Activated CD4-positive, CD25-positive, alpha-beta regulatory T cell treated with anti-CD3 and anti-CD28 coated beads, Interleukin-2, amount 50 U/mL, for 16 hours (primary cell): Measurements from ENCODE around the gene C3orf70.

ENCODE experiments used
- DNase-seq: peaks from one replicate; pipeline ENCODE4 v3.0.0-alpha.2; 2020; ENCODE audit warnings: low read depth, low spot score

Gene C3orf70

DNA sequence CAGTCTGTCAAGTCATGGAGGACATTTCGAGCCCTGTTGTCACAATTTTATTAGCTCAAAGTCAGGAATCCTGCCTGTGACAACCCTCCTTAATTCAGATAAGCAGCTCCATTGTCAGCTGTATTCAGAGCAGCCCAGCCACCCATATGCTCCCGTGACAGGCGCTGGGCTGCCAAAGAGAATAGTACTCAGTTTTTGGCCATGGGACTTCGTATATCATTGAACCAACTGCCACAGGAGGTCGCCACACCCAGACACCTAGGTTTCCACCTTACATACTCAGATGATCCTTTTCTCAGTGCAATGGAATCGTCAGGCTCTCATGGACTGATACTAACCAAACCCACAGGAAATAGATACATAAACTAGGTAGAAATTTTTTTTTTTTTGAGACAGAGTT, 100.2 kb downstream of the C3orf70 start:
- no peak for DNase-seq

DNA sequence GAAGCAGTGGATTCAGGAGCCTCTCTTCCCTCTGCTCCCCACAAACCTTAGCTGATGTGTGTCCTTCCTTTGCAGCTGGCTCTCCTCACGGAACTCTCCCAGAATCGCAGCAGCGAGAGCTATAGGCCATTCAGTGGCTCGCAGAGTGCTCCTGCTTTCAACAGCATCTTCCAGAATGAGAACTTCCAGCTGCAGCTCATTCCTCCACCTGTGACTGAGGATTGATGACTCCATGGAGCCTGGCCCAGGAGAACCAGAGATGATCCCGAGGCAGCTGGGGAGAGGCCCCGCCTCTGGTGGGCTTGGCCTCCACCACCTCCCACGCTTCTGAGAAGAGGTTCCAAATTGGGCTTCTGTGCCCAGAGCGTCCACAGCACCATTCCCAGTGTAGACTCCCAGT, 101.1 kb downstream of the C3orf70 start:
- DNase-seq, result no peak

GRCh38 chr3:185049710-185050109, 103.2 kb downstream of the C3orf70 start:
- DNase-seq, result no peak

GRCh38 chr3:185046603-185047002, 106.3 kb downstream of the C3orf70 start:
- DNase-seq, result no peak

GRCh38 chr3:185046164-185046515, 106.7 kb downstream of the C3orf70 start:
- DNase-seq, result no peak

DNA sequence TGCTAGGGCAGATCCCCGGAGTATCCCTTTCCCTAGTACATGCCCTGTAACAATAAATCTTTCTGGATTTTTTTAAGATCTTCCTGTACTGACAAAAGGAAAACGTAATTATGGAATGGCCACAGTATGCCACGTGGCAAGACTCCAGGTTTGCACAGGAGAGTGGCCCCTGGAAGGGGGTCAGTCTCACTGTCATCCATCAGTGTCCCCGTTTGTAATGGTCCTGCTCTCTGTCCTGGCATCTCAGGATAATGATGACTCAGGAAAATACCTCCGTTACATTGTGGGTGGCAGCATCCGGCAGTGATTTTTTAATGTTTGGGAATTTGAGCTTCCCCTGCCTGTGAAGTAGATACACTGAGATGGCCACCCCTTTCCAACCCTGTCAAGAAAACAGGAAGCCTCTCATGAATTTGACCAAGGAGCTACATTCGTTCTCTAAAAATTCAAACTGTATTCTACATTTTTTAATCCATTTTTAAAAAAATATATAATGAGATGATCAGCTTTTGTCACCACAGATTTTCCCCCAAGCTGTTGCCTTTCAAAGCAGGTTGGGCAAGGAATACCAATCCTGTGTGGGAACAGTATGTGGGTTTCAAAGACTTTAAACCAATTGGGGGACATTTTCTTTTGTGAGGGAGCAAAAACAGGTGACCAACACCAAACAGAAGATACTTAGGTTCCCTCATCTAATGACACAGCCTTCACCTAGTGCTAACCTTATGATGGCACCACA, 110.4 kb downstream of the C3orf70 start:
- DNase-seq, result no peak

DNA sequence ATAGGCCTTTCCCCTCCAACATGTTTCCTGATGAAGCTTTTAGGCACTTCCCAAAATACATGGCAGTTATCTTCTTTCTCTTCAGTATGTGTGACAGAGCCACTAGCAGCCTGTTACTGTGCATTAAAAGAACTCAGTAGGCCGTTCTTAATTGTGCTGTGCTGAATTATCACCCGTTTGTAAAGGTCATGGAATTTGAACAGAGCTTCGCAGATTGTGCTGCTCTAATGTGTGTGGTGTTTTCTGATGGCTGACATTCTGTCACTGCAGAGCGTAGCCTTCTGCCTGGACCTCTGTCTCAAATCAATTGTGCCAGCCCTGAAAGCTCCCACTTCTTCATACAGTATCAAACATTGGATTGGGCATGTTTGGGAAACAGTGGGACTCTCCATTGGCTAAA, 111.3 kb downstream of the C3orf70 start:
- DNase-seq, result no peak

DNA sequence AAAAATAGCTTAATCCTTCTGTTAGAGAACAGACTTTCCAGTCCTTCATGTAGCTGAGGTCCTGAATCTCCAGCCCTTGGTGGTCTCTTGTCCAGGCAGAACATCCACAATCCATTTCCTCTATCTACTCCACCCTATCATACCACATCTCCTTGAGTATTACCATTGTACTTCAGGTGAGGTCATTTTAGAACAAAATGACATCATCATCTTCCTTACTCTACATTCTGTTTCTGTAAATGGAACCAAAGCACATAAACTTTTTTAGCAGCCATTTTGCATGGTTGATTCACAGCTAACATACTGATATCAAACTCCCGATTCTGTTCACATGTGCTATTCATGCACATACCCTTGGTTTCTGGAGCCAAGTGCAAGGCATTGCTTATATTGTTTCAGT, 112.4 kb downstream of the C3orf70 start:
- DNase-seq, result no peak

GRCh38 chr3:185037801-185038200, 115.1 kb downstream of the C3orf70 start:
- no peak for DNase-seq

GRCh38 chr3:185030951-185031350, 121.9 kb downstream of the C3orf70 start:
- DNase-seq, result no peak

GRCh38 chr3:185030399-185030798, 122.5 kb downstream of the C3orf70 start:
- DNase-seq, result no peak

- no peak for DNase-seq
These were observed 123.8 kb downstream of the C3orf70 start for GRCh38 chr3:185029086-185029485.

- DNase-seq, result no peak
These were observed 124.7 kb downstream of the C3orf70 start for GRCh38 chr3:185028121-185028520.
